NCI-H69 (cell line): ENCODE measurements around the gene HJURP.

Experiments
- DNase-seq: peaks from one replicate; lab custom pipeline; 2025; lab: John Stamatoyannopoulos, UW

Gene HJURP

DNA sequence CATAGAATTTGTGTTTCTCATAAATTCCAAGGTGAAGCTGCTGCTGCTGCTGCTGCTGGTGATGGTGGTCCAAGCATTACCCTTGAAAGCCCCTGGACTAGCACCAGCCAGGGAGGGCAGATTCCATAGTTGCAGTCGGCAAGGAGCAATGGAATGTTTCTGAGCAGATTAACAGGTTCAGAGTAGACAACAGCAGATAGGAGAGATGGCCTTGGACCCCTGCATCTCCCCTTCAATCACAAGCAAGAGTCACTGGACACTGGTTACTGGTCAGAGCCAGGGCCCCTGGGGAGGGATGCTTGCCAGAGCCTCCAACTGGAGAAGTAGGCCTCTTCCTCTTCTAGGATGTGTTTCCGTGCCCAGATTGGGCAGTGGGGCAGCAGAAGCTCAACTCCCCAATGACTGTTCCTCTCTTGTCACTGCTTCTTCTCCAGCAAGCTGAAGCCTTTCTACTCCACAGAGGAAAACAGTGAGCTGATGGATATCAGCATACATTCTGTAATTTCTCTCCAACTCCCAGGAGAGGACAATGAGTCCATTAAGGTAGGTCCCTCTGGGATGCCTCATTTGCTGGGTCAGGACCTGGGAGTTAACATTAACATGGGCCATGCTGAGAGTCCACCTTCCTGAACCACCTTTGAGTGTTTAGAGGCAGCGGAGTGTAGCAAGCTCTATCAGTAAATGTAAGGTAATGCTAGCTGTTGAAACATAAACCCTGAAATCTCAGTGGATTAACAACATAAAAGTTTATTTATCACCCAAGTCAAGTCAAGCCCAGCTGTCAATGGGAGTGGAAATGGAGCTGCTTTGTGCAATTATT is 40.9 kb downstream of the HJURP start:
- DNase-seq = peak; percentile 77

DNA sequence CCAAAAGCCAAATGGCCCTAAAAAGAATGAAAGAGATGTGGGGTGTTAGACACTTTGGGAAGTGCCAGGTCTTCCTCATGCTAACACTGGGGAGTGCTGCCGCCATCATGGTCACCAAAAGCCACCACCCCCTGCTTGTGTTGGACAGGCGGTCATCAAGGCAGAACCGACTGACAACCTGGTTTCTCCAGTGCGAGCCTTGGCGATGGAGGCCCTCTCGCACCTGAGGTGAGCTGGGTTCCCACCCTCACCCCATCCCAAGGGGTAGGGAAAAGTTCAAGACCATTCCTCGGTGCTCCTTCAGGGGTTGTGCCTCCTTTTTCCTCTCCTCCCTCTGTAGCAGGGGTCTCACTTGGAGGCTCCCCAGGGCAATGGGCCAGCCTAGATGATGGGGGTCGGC is 42.6 kb downstream of the HJURP start:
- no peak for DNase-seq

DNA sequence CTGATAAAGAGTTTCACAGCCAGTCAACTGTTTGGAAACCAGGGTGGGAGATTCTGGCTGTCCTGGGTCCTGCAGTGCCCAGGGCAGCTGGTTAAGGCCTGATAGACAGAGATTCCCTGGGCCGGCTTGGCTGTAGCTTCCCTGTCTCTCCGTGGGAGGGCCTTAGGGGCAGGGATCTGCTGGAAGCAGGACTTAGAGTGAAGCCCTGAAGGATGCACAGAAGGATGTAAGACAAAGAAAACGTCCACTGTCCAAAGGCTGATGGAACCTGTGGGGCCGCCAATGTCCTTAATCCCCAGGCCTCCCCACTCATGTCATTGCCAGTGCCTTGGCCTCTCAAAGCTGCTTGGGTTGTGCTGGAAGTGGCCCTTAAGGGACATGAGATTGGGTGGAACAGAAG is 43.2 kb downstream of the HJURP start:
- DNase-seq = no peak

DNA sequence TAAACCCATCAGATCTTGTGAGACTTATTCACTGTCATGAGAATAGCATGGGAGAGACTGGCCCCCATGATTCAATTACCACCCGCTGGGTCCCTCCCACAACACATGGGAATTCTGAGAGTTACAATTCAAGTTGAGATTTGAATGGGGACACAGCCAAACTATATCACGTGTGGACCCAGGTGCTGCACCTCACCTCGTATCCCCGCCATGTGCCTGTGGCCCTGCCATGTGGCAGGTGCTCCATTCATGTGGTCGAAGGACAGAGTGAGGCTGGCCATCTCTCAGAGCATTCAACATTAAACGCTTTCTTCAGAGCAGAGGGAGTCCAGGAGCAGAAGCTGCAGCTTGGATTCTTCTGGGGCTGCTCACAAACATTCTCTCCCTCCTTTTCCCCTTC is 44.0 kb downstream of the HJURP start:
- DNase-seq = no peak

DNA sequence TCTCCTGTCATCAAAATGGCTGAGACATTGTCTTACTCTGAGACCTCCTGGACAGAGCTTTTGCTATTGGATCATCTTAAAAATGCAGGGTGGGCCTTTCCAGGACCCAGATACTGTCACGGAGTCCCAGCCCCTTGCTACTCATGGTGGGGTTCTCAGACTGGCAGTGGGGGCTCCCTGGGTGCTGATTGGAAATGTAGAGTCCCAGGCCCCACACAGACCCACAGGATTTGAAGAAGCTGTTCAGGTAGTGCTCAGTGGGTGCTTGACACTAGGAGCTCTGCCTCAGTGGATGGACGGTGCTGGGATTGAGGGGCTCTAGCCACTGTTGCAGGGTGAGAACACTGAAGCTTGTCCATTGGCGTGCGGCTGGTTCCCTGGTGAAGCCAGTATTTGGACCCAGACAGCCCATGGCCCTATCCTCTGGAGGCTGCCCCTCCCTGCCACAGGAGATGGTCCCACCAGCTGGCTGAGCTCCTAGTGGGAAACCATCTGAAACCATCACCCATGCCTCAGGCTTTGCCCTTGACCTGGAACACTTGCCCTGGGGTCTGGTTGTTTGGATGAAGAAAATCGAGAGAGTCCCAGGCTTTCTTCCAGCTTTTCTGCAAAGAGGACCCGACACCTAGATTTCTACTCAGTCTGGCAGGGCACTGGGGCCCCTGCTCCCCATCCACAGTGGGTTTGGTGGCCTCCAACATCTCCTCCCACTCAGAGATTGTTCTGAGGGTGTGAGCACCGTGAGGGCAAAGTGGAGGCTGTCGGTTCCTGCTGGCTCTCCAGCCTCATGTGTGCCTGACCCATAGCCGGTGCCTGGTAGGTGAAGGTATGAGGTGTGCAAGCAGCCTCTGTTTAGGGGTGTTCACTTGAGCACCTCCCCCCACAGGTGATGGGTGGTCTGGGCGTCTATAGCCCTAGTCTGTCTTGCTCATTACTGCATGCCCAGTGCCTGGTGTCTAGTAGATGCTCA is 46.1 kb downstream of the HJURP start:
- DNase-seq = no peak

DNA sequence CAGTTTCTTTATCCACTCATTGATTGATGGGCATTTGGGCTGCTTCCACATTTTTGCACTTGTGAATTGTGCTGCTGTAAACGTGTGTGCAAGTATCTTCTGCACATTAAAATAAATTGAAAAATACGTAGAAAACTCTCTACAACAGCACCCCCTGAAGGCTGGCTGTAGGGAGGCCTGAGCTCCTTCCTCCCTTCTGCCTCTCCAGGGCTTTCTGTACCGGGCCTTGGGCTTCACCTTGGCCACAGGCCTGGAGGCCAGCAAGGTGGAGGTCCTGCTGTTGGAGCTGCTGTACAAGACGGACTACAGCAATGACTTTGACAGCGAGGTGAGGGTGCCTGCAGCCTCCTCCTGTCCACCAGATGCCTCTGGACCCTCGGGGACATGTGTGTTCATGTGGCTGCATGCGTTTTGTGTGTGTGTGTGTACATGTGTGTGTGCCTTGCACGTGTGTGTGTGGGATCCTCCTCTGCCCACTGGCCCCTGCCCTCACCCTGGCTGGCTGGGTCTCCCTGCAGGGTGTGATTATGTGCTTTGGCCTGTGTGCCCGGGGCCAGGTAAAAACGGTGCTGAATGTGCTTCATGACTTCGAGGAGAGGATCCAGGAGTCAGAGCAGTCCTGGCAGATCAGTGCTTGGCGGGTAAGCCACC is 47.0 kb downstream of the HJURP start:
- no peak for DNase-seq

DNA sequence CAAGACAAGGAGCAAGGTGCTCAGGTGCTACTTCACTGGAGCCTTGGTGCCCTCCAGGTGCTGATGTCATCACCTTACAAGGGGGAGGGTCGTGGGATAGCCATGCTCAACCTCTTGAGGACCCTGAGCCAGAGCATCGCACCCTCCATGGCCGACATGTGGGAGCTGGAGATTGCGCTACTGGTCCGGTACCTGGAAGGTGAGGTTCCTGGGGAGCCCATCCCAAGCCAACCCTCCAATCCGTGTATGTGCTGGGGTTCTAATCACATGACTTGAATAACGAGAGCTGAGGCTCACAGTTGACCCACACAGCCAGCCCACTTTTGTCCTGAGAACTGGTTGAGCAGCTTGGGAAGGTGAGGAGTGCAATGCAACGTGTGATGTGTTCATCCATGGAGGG is 50.3 kb downstream of the HJURP start:
- no peak for DNase-seq

DNA sequence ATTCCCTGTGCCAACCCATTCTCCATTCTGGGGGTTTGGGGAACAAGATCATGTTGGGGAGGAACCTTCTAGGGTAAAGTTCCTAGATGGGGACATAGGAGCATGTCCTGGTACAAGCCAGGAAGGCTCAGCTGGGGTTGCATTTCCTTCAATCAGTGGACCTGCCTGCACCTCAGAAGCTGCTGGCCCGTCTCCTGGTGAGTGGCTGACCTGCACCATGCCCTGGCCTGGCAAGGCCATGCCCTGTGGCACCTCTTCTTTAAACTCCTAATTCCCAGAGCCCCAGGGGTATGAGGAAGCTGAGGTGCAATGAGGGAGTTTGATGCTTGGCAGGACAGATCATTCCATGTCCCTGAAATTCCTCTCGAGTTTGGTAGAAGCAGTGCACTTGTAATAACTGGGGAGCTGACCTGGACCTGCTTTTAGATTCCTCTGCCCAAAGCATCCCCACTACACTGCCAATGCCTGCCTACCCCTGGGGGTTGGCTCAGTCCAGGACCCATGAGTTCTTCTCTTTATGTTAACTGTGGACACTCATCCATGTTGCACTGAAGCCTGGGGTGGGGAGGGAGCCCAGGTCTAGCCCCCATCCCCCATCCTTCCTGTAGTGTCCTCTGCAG is 50.9 kb downstream of the HJURP start:
- no peak for DNase-seq

DNA sequence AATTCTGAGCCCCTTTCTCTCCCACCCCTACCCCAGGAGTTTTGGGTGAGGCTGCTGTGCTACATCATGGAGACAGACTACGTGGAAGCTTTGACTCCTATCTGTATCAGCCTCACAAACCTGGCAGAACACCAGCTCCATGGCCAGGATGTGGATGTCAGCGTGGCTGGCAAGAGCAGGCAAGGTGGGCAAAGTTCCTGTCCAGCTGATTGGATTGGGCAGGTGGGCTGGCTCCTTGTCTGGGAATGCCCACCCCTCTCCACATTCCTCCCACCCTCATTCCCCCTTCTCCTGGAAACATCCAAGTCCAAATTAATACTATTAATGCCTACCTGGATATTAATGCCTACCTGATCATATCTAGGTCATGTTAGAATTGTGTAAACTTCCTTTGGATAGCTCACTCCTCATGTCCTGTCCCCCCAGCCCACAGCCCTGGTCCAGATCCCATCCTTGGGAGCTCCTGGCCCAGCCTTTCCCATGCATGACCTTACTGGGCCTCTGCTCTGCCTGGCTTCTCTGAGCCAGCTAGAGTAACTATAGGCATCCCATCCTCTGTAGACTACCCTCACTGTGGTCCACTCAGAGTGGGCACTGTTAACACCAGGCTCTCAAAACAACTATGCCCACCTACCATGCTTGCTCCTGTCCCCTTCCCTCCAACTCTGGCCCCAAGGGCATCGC is 52.1 kb downstream of the HJURP start:
- DNase-seq = no peak

DNA sequence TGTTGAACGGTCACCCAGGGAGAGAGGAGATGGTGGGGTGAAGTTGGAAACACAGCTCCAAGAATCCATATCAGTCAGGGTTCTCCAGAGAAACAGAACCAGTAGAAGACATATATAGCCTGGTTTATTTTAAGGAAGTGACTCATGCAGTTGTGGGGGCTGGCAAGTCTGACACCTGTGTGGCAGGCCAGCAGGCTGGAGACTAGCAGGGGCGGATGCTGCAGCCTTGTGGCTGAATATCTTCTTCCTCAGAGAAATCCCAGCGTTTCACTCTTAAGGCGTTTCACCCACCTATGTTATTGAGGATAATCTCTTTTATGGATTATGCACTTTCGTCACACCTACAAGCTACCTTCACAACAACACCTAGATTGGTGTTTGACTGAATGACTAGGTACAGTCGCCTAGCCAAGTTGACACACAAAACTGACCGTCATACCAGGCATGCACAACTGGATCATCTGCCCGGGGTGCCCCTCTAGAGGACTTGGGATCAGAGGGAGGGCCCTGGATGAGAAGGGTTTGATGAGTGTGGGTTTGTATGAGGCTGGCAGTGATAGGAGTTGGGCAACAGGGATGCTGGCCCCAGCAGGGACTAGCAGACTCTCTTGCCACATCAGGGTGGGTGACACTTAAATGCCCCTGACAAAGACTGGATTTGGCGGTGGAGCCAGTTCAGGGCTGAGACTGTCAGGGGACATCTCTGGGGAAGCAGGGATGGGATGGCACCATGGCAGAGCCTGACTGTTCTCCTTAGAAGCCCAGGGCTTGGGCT is 52.8 kb downstream of the HJURP start:
- no peak for DNase-seq

DNA sequence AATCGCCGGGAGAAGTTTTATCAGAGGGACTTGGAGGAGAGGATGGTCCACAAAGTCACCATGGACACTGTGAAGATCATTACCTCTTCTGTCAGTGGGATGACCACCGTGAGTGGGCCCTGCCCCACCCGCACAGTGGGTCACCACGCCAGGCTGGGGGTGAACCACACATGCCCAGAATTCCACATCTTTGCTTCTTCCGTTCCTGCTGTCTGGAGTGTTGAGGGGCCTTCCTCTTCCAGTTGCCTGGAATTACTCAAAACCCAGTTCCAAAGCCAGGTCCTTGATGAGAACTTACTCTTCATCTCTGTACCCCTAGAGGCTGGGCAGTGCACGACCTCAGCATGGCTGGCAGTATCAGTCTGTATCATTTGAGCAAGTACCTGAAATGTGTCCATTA is 54.1 kb downstream of the HJURP start:
- DNase-seq = no peak

DNA sequence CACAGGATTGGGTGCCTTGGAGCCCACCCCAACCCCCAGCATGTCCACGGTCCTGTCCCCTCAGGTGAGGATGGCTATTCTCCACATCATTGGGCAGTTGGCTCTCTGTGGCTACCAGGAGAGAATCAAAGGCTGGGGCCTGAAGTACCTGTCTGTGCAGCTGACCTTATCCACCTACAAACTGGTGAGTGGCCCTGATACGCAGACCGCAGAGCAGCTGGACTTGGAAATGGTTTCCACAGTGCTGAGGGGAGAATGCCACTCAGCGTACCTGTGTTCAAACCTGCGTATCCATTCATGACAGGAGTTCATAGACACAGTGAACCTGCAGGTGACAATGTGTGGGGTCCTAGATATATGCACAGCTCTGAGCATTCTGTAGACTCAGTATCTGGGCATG is 54.6 kb downstream of the HJURP start:
- no peak for DNase-seq

DNA sequence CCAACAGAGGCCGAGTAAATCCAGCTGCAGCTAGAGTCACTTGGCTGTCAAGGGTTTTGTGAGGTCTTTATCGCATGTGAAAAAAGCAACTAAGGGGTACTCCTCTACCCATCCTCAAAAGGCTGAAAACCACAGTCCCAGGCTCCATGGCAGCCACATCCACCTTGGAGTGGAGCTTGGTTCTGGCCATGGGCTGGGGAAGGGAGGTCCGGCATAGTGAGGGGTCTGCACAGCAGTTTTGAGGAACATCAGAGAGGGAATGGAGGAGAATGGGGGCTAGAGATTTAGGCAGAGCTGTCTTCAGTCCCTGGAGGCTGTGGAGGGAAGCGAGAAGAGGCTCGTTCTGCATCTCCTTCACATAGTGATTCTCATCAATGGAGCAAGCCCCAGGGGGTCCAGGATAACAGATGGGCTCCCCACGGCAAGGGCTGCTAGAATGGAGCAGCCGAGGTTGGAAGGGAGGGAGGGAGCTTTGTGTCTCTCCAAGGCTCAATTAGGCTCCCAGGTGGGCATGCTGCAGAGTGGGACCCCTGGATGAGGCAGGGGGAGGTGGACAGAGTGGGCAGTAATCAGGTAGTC is 55.2 kb downstream of the HJURP start:
- DNase-seq = peak; percentile 50

DNA sequence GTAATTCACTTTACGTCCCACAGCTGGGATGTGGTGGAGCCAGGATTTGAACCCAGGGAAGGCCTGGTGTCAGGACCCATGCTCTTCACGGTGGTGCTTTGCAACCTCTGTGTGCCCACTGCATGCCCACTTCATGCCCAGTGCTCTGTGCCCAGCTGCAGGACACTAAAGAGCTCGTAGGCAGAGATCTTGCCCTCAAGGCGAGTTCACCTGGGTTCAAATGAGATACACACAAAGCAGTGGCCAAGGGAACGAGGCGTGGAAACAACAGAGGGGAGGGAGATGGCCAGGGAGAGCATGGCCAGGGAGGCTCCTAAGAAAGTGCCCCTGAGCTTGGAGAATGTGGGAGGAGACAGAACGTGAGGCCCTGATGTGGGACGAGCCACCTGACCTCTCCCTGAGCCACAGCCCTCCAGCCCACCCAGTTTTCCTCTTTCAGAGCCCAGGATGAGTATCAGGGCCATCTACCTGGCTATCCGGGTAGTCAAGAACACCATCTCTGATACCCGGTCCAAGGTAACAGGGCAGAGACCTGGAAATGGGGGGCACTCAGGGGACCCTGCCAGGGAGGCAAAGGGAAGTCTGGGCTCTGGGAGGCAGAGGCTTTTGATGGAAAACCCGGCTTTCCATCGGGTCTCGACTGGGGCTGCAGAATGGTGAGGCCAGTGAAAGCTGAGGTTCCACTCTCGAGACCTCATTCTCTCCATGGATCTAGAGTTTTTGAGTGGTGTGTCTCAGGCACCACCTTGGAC is 55.8 kb downstream of the HJURP start:
- no peak for DNase-seq

DNA sequence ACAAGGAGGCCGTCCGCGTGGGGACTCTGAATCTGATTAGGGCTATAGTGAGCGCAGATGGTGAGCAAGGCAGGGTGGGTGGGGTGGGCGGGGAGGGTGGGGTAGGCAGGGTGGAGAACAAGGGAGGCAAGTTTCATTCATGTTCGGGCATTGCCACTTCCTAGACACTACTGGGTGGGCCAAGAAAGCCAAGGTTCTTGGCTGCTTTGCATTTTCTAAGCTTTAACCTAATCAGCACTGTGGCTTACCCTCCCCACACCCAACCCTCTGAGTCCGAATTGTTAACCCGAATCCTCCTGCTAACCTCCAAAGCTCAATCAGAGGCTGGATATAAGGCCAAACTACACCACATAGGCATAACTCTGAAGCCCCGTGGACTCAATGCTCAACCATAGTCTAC is 58.1 kb downstream of the HJURP start:
- no peak for DNase-seq

DNA sequence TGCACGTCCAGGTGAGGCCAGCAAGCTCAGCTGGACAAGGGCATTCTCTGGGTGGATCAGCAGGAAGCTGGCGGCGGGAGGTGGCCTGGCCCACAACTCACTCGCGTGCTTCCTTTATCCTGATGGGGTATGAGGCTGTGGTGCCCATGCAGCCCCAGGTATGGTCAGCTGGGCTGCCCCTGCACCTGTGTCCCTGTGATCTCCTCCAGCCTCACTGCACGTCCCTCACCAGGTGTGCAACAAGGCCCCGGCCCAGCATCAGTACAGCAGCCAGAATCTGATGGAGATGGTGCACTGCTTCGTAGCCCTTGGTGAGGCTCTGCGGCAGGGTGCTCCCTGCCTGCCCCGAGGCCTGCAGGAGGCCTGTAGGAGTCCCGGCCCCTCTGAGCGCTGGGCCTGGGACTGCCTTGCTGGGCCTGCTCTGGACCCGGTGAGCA is 58.6 kb downstream of the HJURP start:
- no peak for DNase-seq

DNA sequence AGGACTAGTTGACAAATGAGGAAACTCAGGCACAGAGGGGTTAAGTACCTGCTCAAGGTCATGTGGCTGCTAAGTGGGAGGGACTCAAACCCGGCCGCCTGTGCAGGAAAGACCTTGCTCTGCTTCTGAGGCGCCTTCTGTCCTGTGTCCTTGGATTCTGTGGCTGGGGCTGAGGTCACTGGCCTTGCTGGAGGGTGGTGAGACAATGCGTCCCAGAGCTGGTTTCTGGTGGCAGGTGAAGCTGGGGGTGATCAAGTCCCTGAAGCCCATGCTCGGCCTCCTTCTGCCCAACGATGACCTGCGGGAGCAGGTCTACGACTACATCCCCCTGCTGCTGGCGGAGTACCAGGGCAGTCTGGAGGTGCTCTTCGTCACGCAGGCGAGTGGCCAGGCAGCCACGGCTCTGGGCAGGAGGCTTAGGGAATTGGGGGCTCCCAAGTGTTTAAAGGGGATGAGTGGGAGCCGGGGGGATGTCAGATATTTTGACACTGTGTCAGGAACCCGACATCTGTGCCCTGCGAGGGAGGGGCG is 60.1 kb downstream of the HJURP start:
- no peak for DNase-seq

DNA sequence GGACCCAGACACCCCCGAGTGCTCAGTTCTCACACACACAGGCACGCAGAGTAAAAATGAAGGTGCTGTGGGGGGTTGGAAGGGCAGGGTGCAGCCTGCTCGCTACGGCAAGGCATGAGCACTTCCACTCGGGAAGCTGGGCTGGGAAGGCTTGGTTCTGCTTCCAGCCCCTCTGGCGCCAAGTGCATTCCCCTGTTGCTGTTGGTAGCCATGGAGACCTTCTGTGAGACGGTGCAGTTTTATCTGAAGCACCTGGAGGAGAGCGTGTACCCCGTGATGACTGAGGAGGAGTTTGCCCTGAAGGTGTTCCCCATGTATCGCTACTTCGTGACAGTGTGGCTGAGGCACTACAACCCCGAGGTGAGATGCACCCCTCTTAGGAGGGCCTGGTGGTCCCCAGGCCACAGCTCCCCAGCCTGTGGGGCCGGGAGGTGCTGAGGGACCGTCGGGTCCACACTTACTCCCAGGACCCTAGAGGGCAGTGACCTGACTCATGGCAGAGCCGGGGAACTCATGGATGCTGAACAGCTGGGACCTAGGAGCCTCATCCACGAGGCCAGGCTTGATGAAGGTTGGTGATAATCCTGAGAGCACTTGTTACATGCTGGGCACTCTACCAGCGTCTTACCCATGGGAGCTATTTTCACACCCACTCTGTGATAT is 60.7 kb downstream of the HJURP start:
- no peak for DNase-seq

DNA sequence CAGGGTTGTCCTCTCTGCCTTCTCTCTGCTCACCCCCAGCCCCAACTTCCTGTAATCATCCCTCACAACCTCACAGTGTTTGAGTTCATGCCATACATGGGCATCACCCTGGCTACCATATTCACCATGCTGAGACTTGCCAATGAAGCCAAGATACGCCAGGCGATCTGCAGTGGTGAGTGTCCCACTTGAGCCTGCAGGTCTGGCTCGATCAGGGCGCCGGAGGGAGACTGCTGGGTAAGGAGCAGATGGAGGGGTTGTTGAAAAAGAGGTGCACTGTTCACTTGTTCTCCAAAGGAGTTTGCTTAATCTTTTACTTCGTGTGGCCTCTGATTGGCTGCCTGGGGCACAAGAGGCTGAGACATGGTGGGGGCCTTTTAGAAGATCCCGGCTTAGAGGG is 61.6 kb downstream of the HJURP start:
- no peak for DNase-seq
